Measurements from ENCODE around the gene PRMT7. TPM values are rescaled to one million over a fixed set of nuclear protein-coding genes. Genes with fewer than 3 reads are reported as not detected.

PRMT7 gene
- total RNA-seq (2014; rRNA removed) (46.4 and 48.1 TPM in 2 replicates), Bru-seq, nascent RNA (percentile 58 among the genes with signal in this experiment), BruChase-seq, experiment 1, labeled RNA remaining after a 6-hour chase (percentile 57 among the genes with signal in this experiment), BruChase-seq, experiment 2, labeled RNA remaining after a 2-hour chase (percentile 61 among the genes with signal in this experiment)
- long read RNA-seq, partial matches to known transcripts = 6 of 51 reads
- long read RNA-seq, other reads (novel, unspliced or antisense) = 43 of 51 reads

- intact Hi-C loops (cut with micrococcal nuclease) = loop anchor here (5.0 kb wide), 1 partner anchor 64 kb away; the partner anchor contains the start of gene PLA2G15
- Histone ChIP-seq H3K4me1 (ENCODE audit: insufficient read depth, low read length) (peaks cover 6% of the 10 kb centered on the region; the same call in 1 of the 2 replicates), H3K9ac (ENCODE audit: low read length) (peak within 1 kb of the TSS; percentile 89), H3K4me2 (ENCODE audit: low read length) (peak within 1 kb of the TSS; percentile 95), H4K20me1 (ENCODE audit: low read length) (no peaks in the 10 kb centered on the region), H3K79me2 (ENCODE audit: low read length) (peaks cover 51% of the 10 kb centered on the region), H3K9me3 (ENCODE audit: low read length) (no peaks in the 10 kb centered on the region), H3K27me3 (ENCODE audit: low read length) (no peaks in the 10 kb centered on the region), H3K4me3 (ENCODE audit: low read length) (peak within 1 kb of the TSS; percentile 98), H3K9me2 (replicated peaks; ENCODE audit: low read length) (no peaks in the 10 kb centered on the region), H3F3A (ENCODE audit: low read length, unreplicated experiment) (no peaks in the 10 kb centered on the region), H3K36me3 (ENCODE audit: low read depth, low read length) (no peaks in the 10 kb centered on the region; the same call in 1 of the 2 replicates), H3K27ac (ENCODE audit: low read length) (peak within 1 kb of the TSS; percentile 48), H2AFZ (ENCODE audit: low read length) (peak within 1 kb of the TSS; percentile 85)
- CTCF ChIA-PET = interaction anchor here (0.5 to 1.2 kb wide), 4 partner anchors 10 to 49 kb away, joined by 3 to 14 read pairs (median 9); partner anchors contain the start of gene SLC7A6
- POLR2A ChIA-PET (ENCODE audit: unreplicated experiment) = interaction anchor here (0.6 to 1.0 kb wide), 4 partner anchors 23 to 449 kb away, joined by 3 to 10 read pairs (median 6); partner anchors contain the start of gene SLC7A6
- ATAC-seq (peak; percentile 99), DNase-seq (peak; percentile 81)
- BruUV-seq (replicated peaks) = TSS peak; percentile 49
- TF ChIP-seq EZH2 (IDR thresholded peaks at IDR 0.05; ENCODE audit: low read length, unreplicated experiment) (no peak), EZH2phosphoT487 (IDR thresholded peaks at IDR 0.05; ENCODE audit: borderline replicate concordance, low read length) (no peak), CTCF (conservative IDR thresholded peaks at IDR 0.05; ENCODE audit: low read depth, low read length) (no peak)
Measured at GRCh38 chr16:68310774-68311511, at the start of gene PRMT7, which contains the start of gene SLC7A6OS. TSS of gene PRMT7 (plus strand) at chr16:68311019. CDS start at chr16:68315980, 4,961 bp downstream. TSS of gene SLC7A6OS (minus strand) at chr16:68310946. CDS start at chr16:68310926, 20 bp downstream.

GRCh38 chr16:68263559-68264127 lies 47.2 kb upstream of the PRMT7 start:
- H3K79me2 ChIP-seq (ENCODE audit: low read length) = peaks cover 42% of the 10 kb centered on the region
- BruUV-seq (replicated peaks) = no TSS peak
- TF ChIP-seq CTCF (conservative IDR thresholded peaks at IDR 0.05; ENCODE audit: low read depth, low read length) (no peak), EZH2 (IDR thresholded peaks at IDR 0.05; ENCODE audit: low read length, unreplicated experiment) (no peak)
- no peaks in the 10 kb centered on the region for H3K27me3 ChIP-seq (ENCODE audit: low read length)
- no peaks in the 10 kb centered on the region for H3K9me2 ChIP-seq (replicated peaks; ENCODE audit: low read length)
- no peak for DNase-seq
- H3K4me3 ChIP-seq (ENCODE audit: low read length) = peak overlapping the region; percentile 92
- peaks cover 14% of the 10 kb centered on the region; the same call in 1 of the 2 replicates for H3K4me1 ChIP-seq (ENCODE audit: insufficient read depth, low read length)
- H3F3A ChIP-seq (ENCODE audit: low read length, unreplicated experiment) = no peaks in the 10 kb centered on the region
- H4K20me1 ChIP-seq (ENCODE audit: low read length) = no peaks in the 10 kb centered on the region
- intact Hi-C loops (cut with micrococcal nuclease) = no loop called here
- H2AFZ ChIP-seq (ENCODE audit: low read length) = peak overlapping the region; percentile 84
- H3K9me3 ChIP-seq (ENCODE audit: low read length) = no peaks in the 10 kb centered on the region
- peak overlapping the region; percentile 86 for H3K9ac ChIP-seq (ENCODE audit: low read length)
- H3K4me2 ChIP-seq (ENCODE audit: low read length) = peak overlapping the region; percentile 87
- POLR2A ChIA-PET (ENCODE audit: unreplicated experiment) = interaction anchor here (0.6 to 1.9 kb wide), 5 partner anchors 21 to 1638 kb away, joined by 4 to 10 read pairs (median 4); partner anchors contain the start of genes PRMT7 and SLC7A6OS
- no peaks in the 10 kb centered on the region; the same call in 1 of the 2 replicates for H3K36me3 ChIP-seq (ENCODE audit: low read depth, low read length)
- no peak for ATAC-seq
- CTCF ChIA-PET = interaction anchor here (0.8 to 1.4 kb wide), 5 partner anchors 24 to 61 kb away, joined by 3 to 7 read pairs (median 4); partner anchors contain the start of genes PRMT7 and SLC7A6OS
- H3K27ac ChIP-seq (ENCODE audit: low read length) = peak overlapping the region; percentile 63
